ENCODE results near the gene CLEC20A. TPM values are rescaled to one million over a fixed set of nuclear protein-coding genes. Genes with fewer than 3 reads are reported as not detected.
"Not testable (repeated sequence)": the region's sequence is repeated elsewhere in the genome, so short reads cannot be mapped to it uniquely, and the experiment has no call there.

The CLEC20A gene
- total and polyA plus RNA-seq, 8 donors = 0.13 to 0.54 (median 0.41) TPM; not detected in 4

GRCh38 chr1:178506669-178507068, 9.9 kb upstream of the CLEC20A start:
- TF ChIP-seq CTCF (IDR thresholded peaks at IDR 0.05) = no peak
- Histone ChIP-seq H3K27ac (no peak overlapping the region), H3K4me3 (no peak overlapping the region), H3K36me3 (no peaks in the 10 kb centered on the region), H3K4me1 (no peaks in the 10 kb centered on the region), H3K9me3 (no peaks in the 10 kb centered on the region), H3K27me3 (no peaks in the 10 kb centered on the region)
- no peak for ATAC-seq
- intact Hi-C loops (cut with DNase I) = no loop called here
- no peak for DNase-seq

GRCh38 chr1:178506177-178506576, 9.4 kb upstream of the CLEC20A start:
- no peak overlapping the region for H3K4me3 ChIP-seq
- intact Hi-C loops (cut with DNase I) = no loop called here
- no peak overlapping the region for H3K27ac ChIP-seq
- no peak for TF ChIP-seq CTCF (IDR thresholded peaks at IDR 0.05)
- DNase-seq = no peak
- H3K4me1 ChIP-seq = no peaks in the 10 kb centered on the region
- no peaks in the 10 kb centered on the region for H3K27me3 ChIP-seq
- no peak for ATAC-seq
- no peaks in the 10 kb centered on the region for H3K9me3 ChIP-seq
- no peaks in the 10 kb centered on the region for H3K36me3 ChIP-seq

- Histone ChIP-seq H3K4me1 (no peaks in the 10 kb centered on the region), H3K36me3 (no peaks in the 10 kb centered on the region), H3K27ac (no peak overlapping the region), H3K4me3 (no peak overlapping the region), H3K27me3 (no peaks in the 10 kb centered on the region), H3K9me3 (no peaks in the 10 kb centered on the region)
- intact Hi-C loops (cut with DNase I) = no loop called here
- DNase-seq (no peak), ATAC-seq (no peak)
- no peak for TF ChIP-seq CTCF (IDR thresholded peaks at IDR 0.05)
Measured at GRCh38 chr1:178504286-178504685, 7.5 kb upstream of the CLEC20A start.

GRCh38 chr1:178503849-178504248, 7.1 kb upstream of the CLEC20A start:
- H3K4me3 ChIP-seq = no peak overlapping the region
- ATAC-seq (no peak), DNase-seq (no peak)
- TF ChIP-seq CTCF (IDR thresholded peaks at IDR 0.05) = no peak
- no peaks in the 10 kb centered on the region for H3K27me3 ChIP-seq
- no peaks in the 10 kb centered on the region for H3K9me3 ChIP-seq
- no peaks in the 10 kb centered on the region for H3K36me3 ChIP-seq
- H3K27ac ChIP-seq = no peak overlapping the region
- intact Hi-C loops (cut with DNase I) = no loop called here
- H3K4me1 ChIP-seq = no peaks in the 10 kb centered on the region

- H3K27ac ChIP-seq; DNase-seq; H3K4me3 ChIP-seq; H3K4me1 ChIP-seq; H3K36me3 ChIP-seq; H3K27me3 ChIP-seq; ATAC-seq; intact Hi-C loops (cut with DNase I); H3K9me3 ChIP-seq: not testable (repeated sequence)
Measured at GRCh38 chr1:178503316-178503715, 6.6 kb upstream of the CLEC20A start.

- H3K4me3 ChIP-seq = no peak overlapping the region
- intact Hi-C loops (cut with DNase I) = no loop called here
- no peak for DNase-seq
Measured at GRCh38 chr1:178502856-178503255, 6.1 kb upstream of the CLEC20A start.

More at GRCh38 chr1:178502856-178503255, 6.1 kb upstream of the CLEC20A start:
- Histone ChIP-seq H3K27ac (no peak overlapping the region), H3K4me1 (no peaks in the 10 kb centered on the region), H3K36me3 (no peaks in the 10 kb centered on the region), H3K27me3 (no peaks in the 10 kb centered on the region), H3K9me3 (no peaks in the 10 kb centered on the region)
- ATAC-seq = no peak
- TF ChIP-seq CTCF (IDR thresholded peaks at IDR 0.05) = no peak
